Measurements from ENCODE around the gene KHSRP.

- TF ChIP-seq MAX (IDR thresholded peaks at IDR 0.05; ENCODE audit: low read depth, low read length) (no peak), POLR2A (IDR thresholded peaks at IDR 0.05; ENCODE audit: extremely low read depth, insufficient read length) (no peak)
- TF ChIP-seq, protein P1, sequence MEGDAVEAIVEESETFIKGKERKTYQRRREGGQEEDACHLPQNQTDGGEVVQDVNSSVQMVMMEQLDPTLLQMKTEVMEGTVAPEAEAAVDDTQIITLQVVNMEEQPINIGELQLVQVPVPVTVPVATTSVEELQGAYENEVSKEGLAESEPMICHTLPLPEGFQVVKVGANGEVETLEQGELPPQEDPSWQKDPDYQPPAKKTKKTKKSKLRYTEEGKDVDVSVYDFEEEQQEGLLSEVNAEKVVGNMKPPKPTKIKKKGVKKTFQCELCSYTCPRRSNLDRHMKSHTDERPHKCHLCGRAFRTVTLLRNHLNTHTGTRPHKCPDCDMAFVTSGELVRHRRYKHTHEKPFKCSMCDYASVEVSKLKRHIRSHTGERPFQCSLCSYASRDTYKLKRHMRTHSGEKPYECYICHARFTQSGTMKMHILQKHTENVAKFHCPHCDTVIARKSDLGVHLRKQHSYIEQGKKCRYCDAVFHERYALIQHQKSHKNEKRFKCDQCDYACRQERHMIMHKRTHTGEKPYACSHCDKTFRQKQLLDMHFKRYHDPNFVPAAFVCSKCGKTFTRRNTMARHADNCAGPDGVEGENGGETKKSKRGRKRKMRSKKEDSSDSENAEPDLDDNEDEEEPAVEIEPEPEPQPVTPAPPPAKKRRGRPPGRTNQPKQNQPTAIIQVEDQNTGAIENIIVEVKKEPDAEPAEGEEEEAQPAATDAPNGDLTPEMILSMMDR (IDR thresholded peaks at IDR 0.05; ENCODE audit: low read depth, low read length): no peak
Measured at GRCh38 chr19:6473647-6474046, 49.0 kb upstream of the KHSRP start.
